ENCODE data around the gene TSPAN10. TPM values are rescaled to one million over a fixed set of nuclear protein-coding genes. Genes with fewer than 3 reads are reported as not detected.

TSPAN10 gene
- total and polyA plus RNA-seq, 2 of the 4 experiments (the other 2 are of a cell fraction): 1.4 to 4.5 TPM

DNA sequence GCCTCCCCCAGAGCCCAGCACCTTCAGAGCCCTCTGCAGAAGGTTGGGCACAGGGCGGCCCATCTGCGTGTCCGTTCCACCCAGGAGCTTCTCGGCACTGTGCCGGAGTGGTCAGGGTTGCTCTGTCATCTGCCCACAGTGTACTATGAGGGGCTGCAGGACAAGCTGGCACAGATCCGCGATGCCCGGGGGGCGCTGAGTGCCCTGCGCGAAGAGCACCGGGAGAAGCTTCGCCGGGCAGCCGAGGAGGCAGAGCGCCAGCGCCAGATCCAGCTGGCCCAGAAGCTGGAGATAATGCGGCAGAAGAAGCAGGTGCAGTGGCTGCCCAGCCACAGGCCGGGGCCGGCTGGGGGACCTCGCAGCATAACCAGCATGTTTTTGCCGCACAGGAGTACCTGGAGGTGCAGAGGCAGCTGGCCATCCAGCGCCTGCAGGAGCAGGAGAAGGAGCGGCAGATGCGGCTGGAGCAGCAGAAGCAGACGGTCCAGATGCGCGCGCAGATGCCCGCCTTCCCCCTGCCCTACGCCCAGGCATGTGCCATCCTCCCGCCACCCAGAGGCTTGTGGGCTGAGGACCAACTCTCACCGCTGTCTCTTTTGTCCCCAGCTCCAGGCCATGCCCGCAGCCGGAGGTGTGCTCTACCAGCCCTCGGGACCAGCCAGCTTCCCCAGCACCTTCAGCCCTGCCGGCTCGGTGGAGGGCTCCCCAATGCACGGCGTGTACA is 59.4 kb downstream of the TSPAN10 start:
- no peak overlapping the region for H4K8ac ChIP-seq (ENCODE audit: low read depth in 2 of 2, low read length in 2 of 2)
- H3K4me1 ChIP-seq (ENCODE audit: control insufficient read depth, insufficient read depth, low read length): no peaks in the 10 kb centered on the region
- no peak overlapping the region for H2BK15ac ChIP-seq (ENCODE audit: low read depth, low read length)
- no peak for ATAC-seq (ENCODE audit: low read depth)
- ChIA-PET CTCF (no interaction called here), POLR2A (ENCODE audit: unreplicated experiment) (no interaction called here)
- H3K36me3 ChIP-seq (ENCODE audit: control insufficient read depth, insufficient read depth, low read length): peaks cover 74% of the 10 kb centered on the region
- no peak overlapping the region for H2AFZ ChIP-seq (replicated peaks; ENCODE audit: low read length, poor library complexity)
- no peak overlapping the region for H3K4me3 ChIP-seq (ENCODE audit: insufficient read depth, low read depth, low read length)
- H3K4ac ChIP-seq (ENCODE audit: low read depth, low read length): no peak overlapping the region
- H2BK20ac ChIP-seq (ENCODE audit: low read depth, low read length): no peak overlapping the region
- H3K27ac ChIP-seq (ENCODE audit: insufficient read depth, low read length): no peak overlapping the region
- H3K4me2 ChIP-seq (ENCODE audit: low read depth, low read length): no peak overlapping the region
- no peaks in the 10 kb centered on the region for H3K9me3 ChIP-seq (ENCODE audit: control insufficient read depth, insufficient read depth, low read length)
- intact Hi-C loops (cut with micrococcal nuclease) (no loop called here), dilution Hi-C loops (cut with HindIII; ENCODE audit: low sequenced_read_pairs, unreplicated experiment) (no loop called here), in situ Hi-C loops (cut with MboI; ENCODE audit: low sequenced_read_pairs) (no loop called here)
- H3K79me1 ChIP-seq (ENCODE audit: low read depth in 1 of 2, low read length in 2 of 2): peaks cover 7 to 51% of the 10 kb centered on the region in 2 experiments
- H4K91ac ChIP-seq (ENCODE audit: insufficient read depth, low read depth, low read length): no peak overlapping the region
- no peak overlapping the region for H3K56ac ChIP-seq (ENCODE audit: extremely low read depth, insufficient read depth, low read length)
- no peak overlapping the region for H2BK120ac ChIP-seq (ENCODE audit: low read depth, low read length)
- no peaks in the 10 kb centered on the region for H3K9me1 ChIP-seq (ENCODE audit: insufficient read depth, low read length)
- no peaks in the 10 kb centered on the region for H3K27me3 ChIP-seq (ENCODE audit: control insufficient read depth, insufficient read depth, low read length)
- no peak overlapping the region for H4K5ac ChIP-seq (ENCODE audit: low read depth, low read length)
- 96% methylated on average over 27 of the region's 40 CpGs; no CpG with 5 or more reads in 1 of the 2 experiments for WGBS, 2 experiments (ENCODE audit: extremely low coverage in 2 of 2, insufficient read length in 1 of 2)
- no peak overlapping the region for H3K23ac ChIP-seq (ENCODE audit: low read depth, low read length)
- H2AK5ac ChIP-seq (ENCODE audit: low read depth, low read length): no peak overlapping the region
- no peak overlapping the region for H2BK5ac ChIP-seq (ENCODE audit: low read depth, low read length, poor library complexity, severe bottlenecking)
- no peak overlapping the region for H3K9ac ChIP-seq (ENCODE audit: low read depth, low read length)
- no peak for DNase-seq
- BruUV-seq (replicated peaks): no TSS peak
- peaks cover 66% of the 10 kb centered on the region for H4K20me1 ChIP-seq (ENCODE audit: insufficient read depth, low read length)
- H2AK9ac ChIP-seq (replicated peaks; ENCODE audit: low read depth, low read length, poor library complexity): no peak overlapping the region
- no peak overlapping the region for H3K18ac ChIP-seq (ENCODE audit: low read depth, low read length)
- H3K14ac ChIP-seq (replicated peaks; ENCODE audit: low read depth, low read length): no peak overlapping the region
- TF ChIP-seq NFE2L2 (IDR thresholded peaks at IDR 0.05; ENCODE audit: low read depth, low read length) (no peak), MXI1 (IDR thresholded peaks at IDR 0.05; ENCODE audit: borderline replicate concordance, low read depth, low read length) (no peak), CHD1 (IDR thresholded peaks at IDR 0.05; ENCODE audit: low read depth, low read length) (no peak), RCOR1 (IDR thresholded peaks at IDR 0.05; ENCODE audit: insufficient replicate concordance, low read length) (no peak), MAZ (IDR thresholded peaks at IDR 0.05; ENCODE audit: borderline replicate concordance, low read depth, low read length) (no peak), RFX5 (IDR thresholded peaks at IDR 0.05; ENCODE audit: low read depth, low read length) (no peak), SMC3 (IDR thresholded peaks at IDR 0.05; ENCODE audit: low read depth, low read length) (no peak), RAD21 (IDR thresholded peaks at IDR 0.05; ENCODE audit: low read length) (no peak), BHLHE40 (IDR thresholded peaks at IDR 0.05; ENCODE audit: low read depth, low read length) (no peak), FOS (IDR thresholded peaks at IDR 0.05; ENCODE audit: low read depth, low read length) (no peak), CEBPB (IDR thresholded peaks at IDR 0.05; ENCODE audit: low read depth, low read length) (no peak), POLR2A (IDR thresholded peaks at IDR 0.05; ENCODE audit: low read depth, low read length) (no peak), MAFK (IDR thresholded peaks at IDR 0.05; ENCODE audit: low read depth, low read length) (no peak)
- TF ChIP-seq, protein P1, sequence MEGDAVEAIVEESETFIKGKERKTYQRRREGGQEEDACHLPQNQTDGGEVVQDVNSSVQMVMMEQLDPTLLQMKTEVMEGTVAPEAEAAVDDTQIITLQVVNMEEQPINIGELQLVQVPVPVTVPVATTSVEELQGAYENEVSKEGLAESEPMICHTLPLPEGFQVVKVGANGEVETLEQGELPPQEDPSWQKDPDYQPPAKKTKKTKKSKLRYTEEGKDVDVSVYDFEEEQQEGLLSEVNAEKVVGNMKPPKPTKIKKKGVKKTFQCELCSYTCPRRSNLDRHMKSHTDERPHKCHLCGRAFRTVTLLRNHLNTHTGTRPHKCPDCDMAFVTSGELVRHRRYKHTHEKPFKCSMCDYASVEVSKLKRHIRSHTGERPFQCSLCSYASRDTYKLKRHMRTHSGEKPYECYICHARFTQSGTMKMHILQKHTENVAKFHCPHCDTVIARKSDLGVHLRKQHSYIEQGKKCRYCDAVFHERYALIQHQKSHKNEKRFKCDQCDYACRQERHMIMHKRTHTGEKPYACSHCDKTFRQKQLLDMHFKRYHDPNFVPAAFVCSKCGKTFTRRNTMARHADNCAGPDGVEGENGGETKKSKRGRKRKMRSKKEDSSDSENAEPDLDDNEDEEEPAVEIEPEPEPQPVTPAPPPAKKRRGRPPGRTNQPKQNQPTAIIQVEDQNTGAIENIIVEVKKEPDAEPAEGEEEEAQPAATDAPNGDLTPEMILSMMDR (conservative IDR thresholded peaks at IDR 0.05; ENCODE audit: low read depth, low read length): no peak
- TF ChIP-seq, protein P2, sequence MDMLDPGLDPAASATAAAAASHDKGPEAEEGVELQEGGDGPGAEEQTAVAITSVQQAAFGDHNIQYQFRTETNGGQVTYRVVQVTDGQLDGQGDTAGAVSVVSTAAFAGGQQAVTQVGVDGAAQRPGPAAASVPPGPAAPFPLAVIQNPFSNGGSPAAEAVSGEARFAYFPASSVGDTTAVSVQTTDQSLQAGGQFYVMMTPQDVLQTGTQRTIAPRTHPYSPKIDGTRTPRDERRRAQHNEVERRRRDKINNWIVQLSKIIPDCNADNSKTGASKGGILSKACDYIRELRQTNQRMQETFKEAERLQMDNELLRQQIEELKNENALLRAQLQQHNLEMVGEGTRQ (IDR thresholded peaks at IDR 0.05; ENCODE audit: low read depth, low read length): no peak
- TF ChIP-seq, protein P3, sequence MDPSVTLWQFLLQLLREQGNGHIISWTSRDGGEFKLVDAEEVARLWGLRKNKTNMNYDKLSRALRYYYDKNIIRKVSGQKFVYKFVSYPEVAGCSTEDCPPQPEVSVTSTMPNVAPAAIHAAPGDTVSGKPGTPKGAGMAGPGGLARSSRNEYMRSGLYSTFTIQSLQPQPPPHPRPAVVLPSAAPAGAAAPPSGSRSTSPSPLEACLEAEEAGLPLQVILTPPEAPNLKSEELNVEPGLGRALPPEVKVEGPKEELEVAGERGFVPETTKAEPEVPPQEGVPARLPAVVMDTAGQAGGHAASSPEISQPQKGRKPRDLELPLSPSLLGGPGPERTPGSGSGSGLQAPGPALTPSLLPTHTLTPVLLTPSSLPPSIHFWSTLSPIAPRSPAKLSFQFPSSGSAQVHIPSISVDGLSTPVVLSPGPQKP (IDR thresholded peaks at IDR 0.05; ENCODE audit: borderline replicate concordance, low read depth, low read length): no peak
